ENCODE data around the gene TMC8. TPM values are rescaled to one million over a fixed set of nuclear protein-coding genes. Genes with fewer than 3 reads are reported as not detected.

Gene TMC8
- total and polyA plus RNA-seq, 11 donors = 0.81 to 21.6 (median 1.2) TPM

DNA sequence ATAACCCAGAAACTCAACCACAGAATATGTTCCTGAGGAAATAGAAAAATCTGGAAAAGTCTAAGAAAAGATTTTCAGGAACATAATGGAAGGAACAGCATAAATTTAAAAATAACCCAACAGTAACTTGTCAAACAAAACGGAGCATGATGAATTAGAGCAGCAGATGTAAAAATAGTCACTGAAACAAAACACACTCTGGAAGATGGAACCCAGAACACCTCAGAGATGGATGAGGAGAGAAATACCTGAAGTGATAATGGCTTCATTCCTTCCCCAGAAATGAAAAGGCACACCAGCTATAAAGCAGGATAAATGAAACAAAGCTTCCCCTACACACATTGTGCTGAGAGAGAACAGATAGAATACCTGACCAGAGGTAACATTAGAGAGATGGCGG, 49.9 kb downstream of the TMC8 start:
- H3K4me1 ChIP-seq = peaks cover 0 to 40% (median 14%) of the 10 kb centered on the region in 12 donors
- WGBS, 4 donors = 63 to 67% (median 65%) methylated on average over 2 of the region's 2 CpGs
- intact Hi-C loops (cut with DNase I) = no loop called here
- DNase-seq (no peak), ATAC-seq (no peak)
- H3K27me3 ChIP-seq = no peaks in the 10 kb centered on the region
- no peaks in the 10 kb centered on the region for H3K9me3 ChIP-seq
- peak overlapping the region in 5 of 12 donors; percentile 23 to 65 (median 57) for H3K27ac ChIP-seq
- H3K4me3 ChIP-seq = no peak overlapping the region
- peaks cover 0 to 5% (median 0%) of the 10 kb centered on the region in 9 donors for H3K36me3 ChIP-seq
- TF ChIP-seq POLR2A (IDR thresholded peaks at IDR 0.05) = no peak
- TF ChIP-seq, protein P1, sequence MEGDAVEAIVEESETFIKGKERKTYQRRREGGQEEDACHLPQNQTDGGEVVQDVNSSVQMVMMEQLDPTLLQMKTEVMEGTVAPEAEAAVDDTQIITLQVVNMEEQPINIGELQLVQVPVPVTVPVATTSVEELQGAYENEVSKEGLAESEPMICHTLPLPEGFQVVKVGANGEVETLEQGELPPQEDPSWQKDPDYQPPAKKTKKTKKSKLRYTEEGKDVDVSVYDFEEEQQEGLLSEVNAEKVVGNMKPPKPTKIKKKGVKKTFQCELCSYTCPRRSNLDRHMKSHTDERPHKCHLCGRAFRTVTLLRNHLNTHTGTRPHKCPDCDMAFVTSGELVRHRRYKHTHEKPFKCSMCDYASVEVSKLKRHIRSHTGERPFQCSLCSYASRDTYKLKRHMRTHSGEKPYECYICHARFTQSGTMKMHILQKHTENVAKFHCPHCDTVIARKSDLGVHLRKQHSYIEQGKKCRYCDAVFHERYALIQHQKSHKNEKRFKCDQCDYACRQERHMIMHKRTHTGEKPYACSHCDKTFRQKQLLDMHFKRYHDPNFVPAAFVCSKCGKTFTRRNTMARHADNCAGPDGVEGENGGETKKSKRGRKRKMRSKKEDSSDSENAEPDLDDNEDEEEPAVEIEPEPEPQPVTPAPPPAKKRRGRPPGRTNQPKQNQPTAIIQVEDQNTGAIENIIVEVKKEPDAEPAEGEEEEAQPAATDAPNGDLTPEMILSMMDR (IDR thresholded peaks at IDR 0.05) = no peak

DNA sequence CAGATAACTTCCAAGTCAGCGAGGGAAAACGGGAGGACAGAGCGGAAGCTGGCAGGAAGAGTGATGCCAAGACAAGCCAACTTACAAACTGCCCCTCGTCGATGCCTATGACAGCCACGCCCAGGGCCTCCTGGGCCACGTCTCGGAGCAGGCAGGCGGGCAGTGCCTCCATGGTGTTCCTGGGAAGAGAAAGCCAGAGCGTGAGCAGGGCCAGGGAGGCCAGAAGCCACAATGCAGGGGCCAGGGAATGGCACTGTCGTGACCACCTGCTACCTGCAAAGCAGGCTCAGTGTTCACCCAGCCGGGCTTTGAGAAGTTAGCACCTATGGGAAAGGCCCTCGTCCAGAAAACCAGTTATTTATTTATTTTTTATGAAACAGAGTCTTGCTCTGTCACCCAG, 51.9 kb downstream of the TMC8 start:
- DNase-seq (peak in 1 of 5 donors; percentile 54), ATAC-seq (no peak)
- WGBS, 4 donors = 94 to 97% (median 97%) methylated on average over 13 of the region's 13 CpGs
- Histone ChIP-seq H3K36me3 (no peaks in the 10 kb centered on the region), H3K9me3 (no peaks in the 10 kb centered on the region), H3K27ac (no peak overlapping the region), H3K4me1 (peaks cover 0 to 37% (median 4%) of the 10 kb centered on the region in 12 donors), H3K27me3 (no peaks in the 10 kb centered on the region), H3K4me3 (no peak overlapping the region)
- no peak for TF ChIP-seq POLR2A (IDR thresholded peaks at IDR 0.05)
- TF ChIP-seq, protein P1 (IDR thresholded peaks at IDR 0.05) = no peak
- intact Hi-C loops (cut with DNase I) = no loop called here

DNA sequence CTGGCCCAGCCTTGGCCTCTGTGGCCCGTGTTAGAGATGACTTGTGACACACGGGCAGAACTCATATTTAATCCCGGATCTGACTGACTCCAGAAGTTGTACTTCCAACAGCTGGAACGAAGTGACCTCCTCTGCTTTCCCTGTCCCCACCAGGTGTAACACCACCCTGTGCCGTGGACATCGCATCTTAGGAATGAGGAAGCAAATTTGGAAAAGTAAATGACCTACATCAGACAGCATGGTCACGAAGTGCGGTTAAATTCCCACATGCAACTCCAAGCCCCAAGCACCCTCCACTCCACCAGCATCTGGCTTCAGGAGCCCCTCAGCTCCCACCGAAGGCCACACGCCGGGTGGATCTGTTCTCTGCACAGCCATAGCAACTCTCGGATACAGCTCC, 53.3 kb downstream of the TMC8 start:
- DNase-seq = no peak
- ATAC-seq = no peak
- Histone ChIP-seq H3K4me3 (no peak overlapping the region), H3K4me1 (peaks cover 0 to 50% (median 13%) of the 10 kb centered on the region in 12 donors), H3K36me3 (no peaks in the 10 kb centered on the region), H3K9me3 (no peaks in the 10 kb centered on the region), H3K27me3 (no peaks in the 10 kb centered on the region), H3K27ac (no peak overlapping the region)
- no peak for TF ChIP-seq POLR2A (IDR thresholded peaks at IDR 0.05)
- TF ChIP-seq, protein P1 (IDR thresholded peaks at IDR 0.05) = no peak
- 92 to 95% (median 93%) methylated on average over 12 of the region's 12 CpGs for WGBS, 4 donors
- intact Hi-C loops (cut with DNase I) = no loop called here

DNA sequence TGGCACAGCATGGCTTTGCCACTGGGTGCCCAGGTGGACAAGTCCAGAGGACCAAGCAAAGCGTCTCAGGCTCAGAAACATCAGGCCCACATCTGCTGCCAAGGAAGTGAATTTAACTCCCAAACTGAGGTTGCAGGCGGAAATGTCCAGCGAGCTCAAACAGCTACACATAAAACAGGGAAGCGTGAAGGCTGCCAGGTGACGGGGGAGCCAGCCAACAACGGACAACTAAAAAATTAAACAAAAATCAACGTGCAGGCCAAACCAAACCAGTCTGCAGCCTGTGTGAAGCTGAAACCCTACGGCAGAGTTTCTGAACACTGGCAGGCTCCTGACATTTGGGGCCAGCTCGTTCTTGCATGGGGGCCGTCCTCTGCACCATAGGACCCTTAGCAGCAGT, 53.8 kb downstream of the TMC8 start:
- H3K36me3 ChIP-seq = no peaks in the 10 kb centered on the region
- H3K27me3 ChIP-seq = no peaks in the 10 kb centered on the region
- no peak overlapping the region for H3K4me3 ChIP-seq
- H3K27ac ChIP-seq = no peak overlapping the region
- WGBS, 4 donors = 87 to 92% (median 88%) methylated on average over 10 of the region's 10 CpGs
- intact Hi-C loops (cut with DNase I) = no loop called here
- DNase-seq (no peak), ATAC-seq (no peak)
- TF ChIP-seq POLR2A (IDR thresholded peaks at IDR 0.05) = no peak
- TF ChIP-seq, protein P1 (IDR thresholded peaks at IDR 0.05) = no peak
- no peaks in the 10 kb centered on the region for H3K9me3 ChIP-seq
- H3K4me1 ChIP-seq = peaks cover 0 to 50% (median 13%) of the 10 kb centered on the region in 12 donors
